GM19025 (cell line): ENCODE results near the gene STX2.
"Not testable (repeated sequence)": the region's sequence is repeated elsewhere in the genome, so short reads cannot be mapped to it uniquely, and the experiment has no call there.

Source experiments
- ATAC-seq: cut with Tn5 transposase; IDR thresholded peaks from one replicate; pipeline ENCODE4 v1.9.1; 2021; ENCODE audit warnings: mild to moderate bottlenecking, low read depth, moderate library complexity; ENCODE audit not compliant: unreplicated experiment

The STX2 gene

DNA sequence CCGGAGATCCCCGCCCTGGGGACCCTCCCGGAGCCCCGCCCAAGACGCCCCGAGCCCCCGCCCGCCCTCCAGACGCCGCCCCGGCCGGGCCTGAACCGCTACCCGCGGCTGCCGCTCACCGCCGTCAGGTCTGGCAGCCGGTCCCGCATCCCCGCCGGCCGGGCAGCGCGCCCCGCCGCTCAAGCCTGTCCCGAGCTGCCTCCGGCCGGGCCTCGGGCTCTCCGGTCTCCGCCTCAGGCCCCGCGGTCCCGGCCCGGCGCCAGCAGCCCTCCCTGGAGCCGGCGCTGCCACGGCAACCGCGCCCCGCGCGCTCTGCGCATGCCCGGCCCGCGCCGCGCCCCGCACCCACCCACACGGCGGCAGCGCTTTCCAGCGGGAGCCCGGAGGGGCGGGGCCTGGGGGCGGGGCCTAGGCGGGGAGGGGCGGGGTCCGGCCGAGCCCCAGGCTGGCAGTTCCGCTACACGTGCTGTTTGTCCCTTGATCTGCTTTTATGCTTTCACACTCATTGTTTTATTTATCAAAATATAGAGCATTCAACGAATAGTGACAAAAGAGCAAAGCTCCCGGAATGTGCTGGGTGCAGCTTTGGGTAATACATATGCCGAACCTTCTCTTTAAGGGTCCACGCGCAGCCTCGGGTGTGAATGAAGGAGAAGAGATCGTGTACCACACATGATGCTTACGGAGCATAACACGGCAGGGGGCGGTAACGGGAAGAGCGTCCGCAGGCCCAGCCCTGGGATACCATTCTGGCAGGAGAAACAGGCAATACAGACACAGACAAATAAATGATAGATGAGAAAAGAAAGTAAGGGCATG, at the start of gene STX2:
Gene STX2 (minus strand): TSS at position 300 of the 819 bp plus-strand sequence. CDS start 151 bp downstream, at position 149.
- ATAC-seq, result peak; percentile 81

DNA sequence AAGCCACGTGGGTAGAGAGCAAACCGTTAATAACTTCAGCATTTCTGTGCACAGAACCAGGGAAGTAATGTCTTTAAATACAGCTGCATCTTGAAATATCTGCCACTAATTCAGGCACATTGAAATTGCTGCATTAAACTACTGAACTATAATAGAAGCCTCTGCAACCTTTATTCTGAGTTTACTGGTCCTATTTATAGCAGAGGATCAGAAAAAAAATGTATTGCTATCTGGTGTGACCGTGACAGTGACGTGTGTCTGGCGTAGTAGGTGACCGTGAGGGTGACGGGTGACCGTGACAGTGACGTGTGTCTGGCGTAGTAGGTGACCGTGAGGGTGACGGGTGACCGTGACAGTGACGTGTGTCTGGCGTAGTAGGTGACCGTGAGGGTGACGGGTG, 48.1 kb upstream of the STX2 start:
- not testable (repeated sequence) for ATAC-seq

DNA sequence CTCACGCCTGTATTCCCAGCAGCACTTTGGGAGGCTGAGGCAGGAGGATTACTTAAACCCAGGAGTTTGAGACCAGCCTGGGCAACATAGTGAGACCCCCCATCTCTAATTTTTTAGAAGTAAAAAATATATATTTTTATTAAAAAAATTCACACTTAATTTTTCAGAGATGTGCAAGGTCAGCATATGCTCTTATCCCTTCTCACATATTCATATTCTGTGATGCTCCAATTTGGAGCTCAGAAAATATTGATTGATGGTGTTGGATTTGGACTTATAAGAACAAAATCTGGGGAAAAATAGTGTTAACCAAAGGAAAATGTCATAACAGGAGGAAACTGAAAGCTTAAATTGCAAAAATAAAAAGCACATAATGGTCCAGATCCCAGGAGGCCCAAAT, 42.5 kb upstream of the STX2 start:
- ATAC-seq, result no peak

DNA sequence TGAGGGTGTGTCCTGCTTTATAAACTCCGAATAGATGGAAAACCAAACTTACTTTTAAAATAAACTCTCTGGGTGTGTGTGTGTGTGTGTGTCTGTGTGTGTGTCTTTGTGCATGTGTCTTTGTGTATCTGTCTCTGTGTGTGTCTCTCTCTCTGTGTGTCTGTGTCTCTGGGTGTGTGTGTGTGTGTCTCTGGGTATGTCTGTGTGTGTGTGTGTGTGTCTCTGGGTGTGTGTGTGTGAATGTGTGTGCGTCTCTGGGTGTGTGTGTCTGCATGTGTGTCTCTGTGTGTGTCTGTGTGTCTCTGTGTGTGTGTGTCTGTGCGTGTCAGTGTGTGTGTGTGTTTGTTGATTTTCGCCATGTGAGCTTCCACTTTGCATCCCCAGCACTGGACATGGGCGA, 42.0 kb upstream of the STX2 start:
- ATAC-seq, result no peak

DNA sequence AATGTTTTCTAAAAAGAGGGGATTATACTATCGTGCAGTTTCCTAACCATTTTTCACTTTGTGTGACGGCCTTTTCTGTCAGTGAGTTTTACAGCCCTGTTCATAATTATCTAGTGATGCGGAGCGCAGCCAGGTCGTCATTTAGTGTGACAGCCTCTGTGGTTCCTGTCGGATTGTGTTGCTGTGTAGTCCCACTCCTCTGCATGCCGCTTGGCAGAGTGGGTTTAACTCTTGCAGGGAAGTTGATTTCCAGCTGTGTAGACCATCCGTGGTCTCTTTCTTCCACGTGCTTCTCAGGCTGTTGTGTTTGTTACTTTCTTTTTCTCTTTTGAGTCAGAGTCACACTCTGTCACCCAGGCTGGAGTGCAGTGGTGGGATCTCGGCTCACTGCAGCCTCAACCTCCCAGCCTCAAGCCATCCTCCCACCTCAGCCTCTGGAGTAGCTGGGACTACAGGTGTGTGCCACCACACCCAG, 41.4 kb upstream of the STX2 start:
- no peak for ATAC-seq

DNA sequence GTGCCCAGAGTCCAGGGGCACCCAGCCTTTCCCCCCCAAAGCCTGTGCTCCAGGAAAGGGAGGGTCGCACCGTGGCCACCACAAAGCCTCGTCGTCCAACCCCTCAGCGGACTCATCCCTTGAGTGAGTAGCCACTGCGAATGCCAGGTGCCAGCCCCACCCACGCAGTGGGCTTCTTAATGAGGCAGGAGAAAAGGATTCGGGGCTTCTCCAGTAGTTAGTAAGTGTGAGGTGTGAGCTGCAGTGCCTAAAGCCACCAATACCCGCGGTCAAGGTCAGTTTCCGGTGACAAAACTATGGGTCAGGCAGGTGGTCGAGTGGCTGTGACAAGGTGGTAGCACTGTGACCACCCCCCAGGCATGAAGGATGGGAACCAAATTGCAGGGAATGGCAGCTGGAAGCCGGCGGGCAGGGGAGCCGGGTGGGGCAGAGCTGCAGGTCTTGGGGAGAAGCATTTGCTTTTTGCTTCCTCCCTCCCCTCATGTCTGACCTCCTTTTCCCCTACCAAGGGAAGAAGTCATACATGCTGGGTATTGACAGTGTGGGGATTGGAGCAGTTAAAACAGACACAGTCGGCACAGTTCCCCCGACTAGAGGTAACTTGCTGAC, 40.8 kb upstream of the STX2 start:
- ATAC-seq, result no peak

DNA sequence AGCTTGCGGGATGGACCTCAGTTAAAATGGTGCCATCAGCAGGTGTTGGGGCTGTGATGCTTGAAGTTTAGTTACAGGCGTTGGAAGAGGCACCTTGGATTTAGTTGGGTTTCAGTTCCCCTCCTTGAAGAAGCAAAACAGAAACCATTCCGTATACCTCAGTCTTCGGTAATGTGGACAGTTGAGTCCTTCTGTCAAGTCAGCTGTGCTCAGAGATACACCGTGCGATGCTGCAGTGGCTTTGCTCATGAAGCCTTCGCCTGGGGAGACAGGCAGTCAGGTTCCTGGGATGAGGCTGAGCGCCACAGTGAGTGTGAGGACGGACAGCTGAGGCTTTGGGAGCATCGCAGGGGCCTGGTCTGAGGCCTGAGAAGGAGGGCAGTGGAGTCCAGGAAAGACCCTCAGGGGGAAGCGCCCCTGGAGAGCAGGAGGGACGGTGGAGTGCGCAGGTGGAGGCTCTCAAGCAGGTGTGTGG, 40.2 kb upstream of the STX2 start:
- peak; percentile 63 for ATAC-seq

DNA sequence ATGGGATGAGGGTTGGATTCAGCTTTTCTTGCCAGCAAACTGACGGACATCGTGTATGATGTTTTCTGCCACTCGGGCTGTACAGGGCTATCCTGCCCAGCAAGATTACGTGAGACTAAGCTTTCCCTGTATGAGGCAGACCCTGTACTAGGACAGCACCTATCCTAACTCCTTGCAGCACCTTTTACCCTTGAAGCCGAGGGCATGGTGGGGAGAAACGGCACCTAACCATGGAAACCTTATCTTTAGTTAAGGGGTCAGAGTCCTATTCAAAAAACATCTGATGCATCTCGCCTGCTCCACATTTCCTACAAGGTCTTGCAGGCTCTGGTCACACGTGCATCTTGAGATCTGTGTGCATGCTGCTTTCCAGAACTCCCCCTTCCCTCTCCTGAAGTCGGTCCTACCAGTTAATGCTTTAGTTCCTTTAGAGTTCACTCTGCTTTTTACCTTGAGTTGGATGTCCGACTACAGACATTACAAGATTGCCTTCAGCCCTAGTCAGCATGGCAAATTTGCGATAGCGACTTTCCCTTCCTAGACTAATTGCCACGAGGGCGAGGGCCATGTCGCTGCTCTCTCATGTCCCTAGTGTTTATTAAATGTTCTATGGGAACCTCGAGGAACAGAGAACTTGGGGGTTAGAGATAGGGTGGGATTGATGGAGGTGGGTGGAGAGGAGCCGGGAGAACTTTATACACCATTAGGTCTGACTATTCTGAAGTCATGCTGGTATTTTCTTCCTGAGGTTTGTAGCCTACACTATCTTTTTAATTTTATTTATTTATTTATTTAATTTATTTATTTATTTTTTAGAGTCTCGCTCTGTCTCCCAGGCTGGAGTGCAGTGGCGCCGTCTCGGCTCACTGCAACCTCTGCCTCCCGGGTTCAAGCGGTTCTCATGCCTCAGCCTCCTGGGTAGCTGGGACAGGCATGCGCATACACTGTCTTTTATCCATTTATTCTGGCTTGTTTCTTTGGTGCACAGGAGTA, 39.4 kb upstream of the STX2 start:
- no peak for ATAC-seq

DNA sequence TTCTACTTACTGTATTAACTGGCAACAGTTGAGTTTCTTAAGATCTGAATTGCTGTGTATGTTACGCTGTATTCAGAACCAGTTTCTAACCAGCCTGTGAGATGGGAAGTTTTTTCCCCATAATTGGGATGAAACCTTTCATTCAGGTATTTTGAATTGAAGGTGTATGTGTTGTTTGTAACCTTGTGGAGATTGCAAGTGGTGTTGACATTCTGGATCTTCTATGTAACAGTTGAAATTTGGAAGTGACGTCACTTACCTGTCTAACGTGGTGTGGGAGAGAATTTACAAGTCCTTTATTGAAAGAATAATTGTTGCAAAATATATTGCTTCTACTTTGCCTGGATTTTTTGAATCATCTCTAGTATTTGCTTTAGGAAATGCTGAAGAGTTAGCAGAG, 38.3 kb upstream of the STX2 start:
- no peak for ATAC-seq

DNA sequence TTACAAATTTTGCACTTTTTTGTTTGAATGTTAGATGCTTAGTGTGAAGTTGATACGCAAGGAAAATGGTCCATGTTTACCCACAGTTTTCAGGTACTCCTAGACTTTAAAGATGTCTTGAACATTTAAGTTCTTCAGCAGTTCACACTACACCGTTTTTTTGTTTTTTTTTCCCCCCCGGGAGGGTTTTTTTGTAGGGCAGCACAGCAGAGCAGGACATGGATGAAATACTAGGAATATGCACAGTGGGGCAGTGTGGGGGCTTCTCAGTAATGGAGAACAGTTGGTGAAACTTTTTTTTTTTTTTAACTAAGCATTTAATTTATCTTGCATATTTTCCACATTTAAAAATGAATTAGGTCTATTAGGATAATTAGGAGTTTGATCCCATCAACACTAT, 37.7 kb upstream of the STX2 start:
- no peak for ATAC-seq

DNA sequence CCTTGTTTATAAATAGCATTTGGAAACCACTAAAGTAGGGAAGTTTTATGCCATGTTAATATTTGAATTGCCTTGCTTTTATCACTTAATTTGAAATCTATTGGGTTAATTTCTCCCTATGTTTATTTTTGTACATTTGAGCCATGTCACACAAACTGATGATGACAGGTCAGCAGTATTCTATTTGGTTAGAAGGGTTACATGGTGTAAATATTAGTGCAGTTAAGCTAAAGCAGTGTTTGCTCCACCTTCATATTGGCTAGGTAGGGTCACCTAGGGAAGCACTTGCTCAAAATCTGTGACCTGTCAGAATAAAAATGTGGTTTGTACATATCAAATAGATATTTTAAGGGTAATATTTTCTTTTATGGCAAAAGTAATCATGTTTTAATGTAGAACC, 37.2 kb upstream of the STX2 start:
- no peak for ATAC-seq

DNA sequence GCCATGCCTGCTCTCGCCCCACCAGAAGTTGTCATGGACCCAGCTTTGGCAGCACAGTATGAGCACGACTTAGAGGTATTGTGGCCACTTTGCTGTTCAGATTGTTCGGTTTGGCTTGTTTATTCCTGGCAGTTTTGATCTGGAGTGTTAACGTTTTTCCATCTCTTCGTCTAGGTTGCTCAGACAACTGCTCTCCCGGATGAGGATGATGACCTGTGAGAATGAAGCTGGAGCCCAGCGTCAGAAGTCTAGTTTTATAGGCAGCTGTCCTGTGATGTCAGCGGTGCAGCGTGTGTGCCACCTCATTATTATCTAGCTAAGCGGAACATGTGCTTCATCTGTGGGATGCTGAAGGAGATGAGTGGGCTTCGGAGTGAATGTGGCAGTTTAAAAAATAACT, 36.7 kb upstream of the STX2 start:
- ATAC-seq, result not testable (repeated sequence)

DNA sequence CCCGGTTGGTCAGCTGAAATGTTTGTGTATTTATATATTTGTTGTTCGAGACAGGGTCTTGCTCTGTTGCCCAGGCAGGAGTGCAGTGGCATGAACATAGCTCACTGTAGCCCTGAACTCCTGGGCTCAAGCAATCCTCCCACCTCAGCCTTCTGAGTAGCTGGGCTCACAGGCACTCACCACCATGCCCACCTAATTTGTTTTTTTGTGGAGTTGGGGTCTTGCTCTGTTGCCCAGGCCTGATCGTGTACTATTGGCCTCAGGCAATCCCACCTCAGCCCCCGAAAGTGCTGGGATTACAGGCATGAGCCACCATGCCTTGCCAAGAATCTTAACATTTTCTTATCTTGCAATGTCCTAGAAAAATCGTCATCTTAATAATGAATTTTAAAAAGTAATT, 36.1 kb upstream of the STX2 start:
- no peak for ATAC-seq

DNA sequence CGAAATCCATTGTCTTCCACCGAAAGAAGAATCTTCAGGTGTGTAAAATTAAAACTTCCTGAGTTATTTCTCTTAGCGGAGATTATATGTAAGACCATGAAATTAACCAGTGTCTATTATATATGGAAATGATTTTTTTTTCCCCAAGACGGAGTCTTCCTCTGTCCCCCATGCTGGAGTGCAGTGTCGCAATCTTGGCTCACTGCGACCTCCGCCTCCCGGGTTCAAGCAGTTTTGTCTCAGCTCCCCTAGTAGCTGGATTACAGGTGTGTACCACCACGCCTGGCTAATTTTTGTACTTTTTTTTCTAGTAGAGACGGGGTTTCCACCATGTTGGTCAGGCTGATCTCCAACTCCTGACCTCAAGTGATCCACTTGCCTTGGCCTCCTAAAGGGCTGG, 35.6 kb upstream of the STX2 start:
- ATAC-seq, result no peak

DNA sequence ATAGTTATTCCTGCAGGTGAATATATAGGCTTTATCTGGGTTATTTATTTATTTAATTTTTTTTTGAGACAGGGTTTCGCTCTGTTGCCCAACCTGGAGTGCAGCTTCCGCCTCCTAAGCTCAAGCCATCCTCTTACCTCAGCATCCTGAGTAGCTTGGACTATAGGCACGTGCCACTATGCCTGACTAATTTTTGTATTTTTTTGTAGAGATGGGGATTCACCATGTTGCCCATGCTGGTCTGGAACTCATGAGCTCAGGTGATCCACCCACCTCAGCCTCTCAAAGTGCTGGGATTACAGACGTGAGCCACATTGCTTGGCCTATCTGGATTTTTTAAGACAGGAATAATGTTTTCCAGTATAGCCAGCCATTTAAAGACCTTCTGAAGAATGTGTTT, 34.8 kb upstream of the STX2 start:
- no peak for ATAC-seq

DNA sequence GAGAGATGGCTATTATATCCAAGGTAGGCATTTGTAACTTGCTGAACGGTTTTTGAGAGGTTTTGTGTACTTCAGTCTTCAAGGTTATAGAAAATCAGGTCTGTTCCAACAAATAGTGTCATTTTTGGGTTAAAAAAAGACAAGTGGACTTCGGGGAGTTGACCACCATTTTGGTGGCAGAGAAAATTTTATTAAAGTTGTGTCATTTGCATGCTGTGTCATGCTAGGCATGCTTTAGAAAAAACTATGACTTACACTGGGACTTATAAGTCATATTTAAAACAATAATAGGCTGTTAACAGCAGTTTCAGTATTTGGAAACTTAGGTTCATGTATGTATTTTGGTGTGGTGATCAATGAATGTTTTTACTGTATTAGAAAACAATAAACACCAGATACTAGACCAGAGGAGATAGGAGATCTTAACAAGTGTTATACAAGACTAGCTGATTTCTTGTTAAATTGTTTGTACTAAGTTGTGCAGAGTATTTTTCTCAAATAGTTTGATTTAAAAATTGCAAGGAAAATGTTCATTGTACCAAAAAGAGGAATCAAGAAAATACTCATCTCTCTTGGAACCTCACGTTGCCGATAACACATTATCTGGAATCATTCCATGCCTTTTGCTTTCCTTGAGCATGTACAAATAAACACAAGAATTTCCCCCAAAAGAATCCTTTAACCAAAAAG, 34.2 kb upstream of the STX2 start:
- no peak for ATAC-seq

DNA sequence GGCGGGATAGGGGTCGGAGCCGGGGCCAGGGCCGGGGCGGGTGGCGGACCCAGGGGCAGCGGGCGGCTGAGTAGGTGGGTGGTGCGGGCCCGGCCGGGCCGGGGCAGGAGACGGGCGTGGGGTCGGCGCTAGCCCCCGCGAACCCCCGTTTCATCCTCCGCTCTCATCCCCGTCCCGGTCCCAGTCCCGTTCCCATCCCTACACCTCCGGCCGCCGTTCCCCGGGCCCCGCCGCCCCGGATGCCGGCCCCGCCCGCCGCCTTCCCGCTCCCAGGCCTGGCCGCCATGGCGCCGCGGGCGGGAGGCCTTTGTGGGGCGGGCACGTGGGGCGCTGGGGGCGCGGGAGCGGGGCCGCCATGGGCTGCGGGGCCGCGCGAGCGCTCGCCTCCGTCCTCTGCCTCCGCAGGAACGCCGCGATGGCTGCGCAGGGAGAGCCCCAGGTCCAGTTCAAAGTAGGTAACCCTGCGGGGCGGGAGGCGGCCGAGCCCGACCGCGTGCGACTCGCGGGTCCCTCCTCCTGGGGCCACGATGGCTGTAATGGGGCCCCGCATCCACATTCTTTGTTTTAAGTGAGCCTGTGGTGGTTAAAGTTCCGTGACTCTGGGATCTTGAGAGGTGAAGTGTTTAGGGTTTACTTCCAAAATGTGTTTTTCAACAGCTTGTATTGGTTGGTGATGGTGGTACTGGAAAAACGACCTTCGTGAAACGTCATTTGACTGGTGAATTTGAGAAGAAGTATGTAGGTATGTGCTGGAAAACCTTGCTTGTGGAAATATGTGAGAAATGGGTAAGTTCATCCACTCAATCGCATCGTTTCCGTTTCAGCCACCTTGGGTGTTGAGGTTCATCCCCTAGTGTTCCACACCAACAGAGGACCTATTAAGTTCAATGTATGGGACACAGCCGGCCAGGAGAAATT, 33.4 kb upstream of the STX2 start:
- ATAC-seq, result peak; percentile 23

DNA sequence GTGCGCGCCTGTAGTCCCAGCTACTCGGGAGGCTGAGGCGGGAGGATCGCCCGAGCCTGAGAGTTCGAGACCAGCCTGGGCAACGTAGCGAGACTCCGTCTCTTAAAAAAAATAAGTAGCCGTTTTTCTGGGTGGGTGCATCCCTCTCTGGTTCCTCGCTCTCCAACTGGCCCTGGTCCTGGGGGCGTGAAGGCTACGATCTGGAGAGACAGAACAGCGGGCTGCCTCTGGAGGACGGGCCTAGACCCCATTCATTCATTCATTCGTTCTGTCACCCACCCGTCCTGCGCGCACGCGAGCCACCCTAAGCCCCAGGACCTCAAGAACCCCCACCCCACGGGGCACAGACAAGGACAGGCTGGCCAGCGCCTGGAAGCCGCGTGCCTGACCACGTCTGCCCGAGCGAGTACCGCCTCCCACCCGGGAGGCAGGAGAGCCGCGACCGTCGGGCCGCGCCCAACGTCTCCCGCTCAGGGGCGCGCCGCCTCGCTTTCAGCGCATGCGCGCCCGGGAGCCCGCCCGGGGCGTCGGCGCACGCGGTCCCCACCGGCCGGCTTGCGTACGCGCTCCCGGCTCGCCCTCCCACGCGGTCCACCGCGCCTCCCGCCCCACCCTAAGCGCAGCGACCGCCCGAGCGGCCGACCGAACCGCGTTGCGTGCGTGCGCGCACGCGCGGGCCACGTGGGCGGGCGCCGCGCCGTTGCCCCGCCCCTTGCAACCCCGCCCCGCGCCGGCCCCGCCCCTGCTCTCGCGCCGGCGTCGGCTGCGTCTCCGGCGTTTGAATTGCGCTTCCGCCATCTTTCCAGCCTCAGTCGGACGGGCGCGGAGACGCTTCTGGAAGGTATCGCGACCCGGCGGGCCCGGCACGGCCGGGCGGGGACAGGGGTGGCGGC, 32.5 kb upstream of the STX2 start, which contains the start of gene RAN:
Gene RAN (plus strand): TSS at position 781 of the 893 bp plus-strand sequence. CDS start 528 bp downstream, outside the sequence.
- peak; percentile 66 for ATAC-seq
